H7 (cell line): ENCODE data around the gene GSTO2. TPM values are rescaled to one million over a fixed set of nuclear protein-coding genes. Genes with fewer than 3 reads are reported as not detected.

Source experiments
- DNase-seq: peaks from one replicate; pipeline ENCODE4 v3.0.0; 2012
- H3K27me3 ChIP-seq: 2 replicates; pipeline ENCODE4 v1.6.0; 2011; ENCODE audit warnings: mild to moderate bottlenecking, low read length; ENCODE audit not compliant: control insufficient read depth, insufficient read depth
- H3K36me3 ChIP-seq: replicated peaks from 2 replicates; pipeline ENCODE4 v1.5.1; 2011; ENCODE audit warnings: low read length; ENCODE audit not compliant: control insufficient read depth, insufficient read depth
- H3K4me3 ChIP-seq: 2 replicates; pipeline ENCODE4 v1.5.1; 2011; ENCODE audit warnings: low read depth, mild to moderate bottlenecking, control low read depth, low read length, moderate library complexity; ENCODE audit not compliant: insufficient read depth
- total RNA-seq: library from RNA; depleted of rRNA; stranded (reverse); fragments of >200 nt; shearing (Covaris generic); gene quantifications from 2 replicates; pipeline ENCODE4 v1.2.3, GENCODE V29; 2014

The GSTO2 gene
- total RNA-seq, 1 experiment from 2014 or later = 15.2 TPM

GRCh38 chr10:104337521-104337984 is 68.6 kb downstream of the GSTO2 start:
- Histone ChIP-seq H3K36me3 (no peaks in the 10 kb centered on the region), H3K27me3 (no peaks in the 10 kb centered on the region; the same call in 1 of the 2 replicates), H3K4me3 (peak overlapping the region; percentile 94)
- DNase-seq = peak; percentile 61

GRCh38 chr10:104337985-104338735 is 69.2 kb downstream of the GSTO2 start, which contains the start of gene ITPRIP:
Gene ITPRIP, minus strand, starts transcription at chr10:104338465. Its CDS starts 22,414 bp downstream, at chr10:104316051.
- Histone ChIP-seq H3K4me3 (peak within 1 kb of the TSS; percentile 94), H3K36me3 (no peaks in the 10 kb centered on the region), H3K27me3 (no peaks in the 10 kb centered on the region; the same call in 1 of the 2 replicates)
- DNase-seq = peak; percentile 82

- peak overlapping the region; percentile 94 for H3K4me3 ChIP-seq
- H3K27me3 ChIP-seq = no peaks in the 10 kb centered on the region; the same call in 1 of the 2 replicates
- H3K36me3 ChIP-seq = no peaks in the 10 kb centered on the region
- DNase-seq = peak; percentile 17
Observed at GRCh38 chr10:104339469-104340110, 70.6 kb downstream of the GSTO2 start.

GRCh38 chr10:104340111-104340526 is 71.1 kb downstream of the GSTO2 start:
- no peaks in the 10 kb centered on the region for H3K36me3 ChIP-seq
- H3K4me3 ChIP-seq = no peak overlapping the region
- peak; percentile 11 for DNase-seq
- no peaks in the 10 kb centered on the region; the same call in 1 of the 2 replicates for H3K27me3 ChIP-seq

GRCh38 chr10:104340641-104341040 is 71.7 kb downstream of the GSTO2 start:
- no peaks in the 10 kb centered on the region for H3K36me3 ChIP-seq
- no peaks in the 10 kb centered on the region; the same call in 1 of the 2 replicates for H3K27me3 ChIP-seq
- peak; percentile 27 for DNase-seq
- no peak overlapping the region for H3K4me3 ChIP-seq

GRCh38 chr10:104342941-104343411 is 74.0 kb downstream of the GSTO2 start:
- Histone ChIP-seq H3K27me3 (no peaks in the 10 kb centered on the region; the same call in 1 of the 2 replicates), H3K36me3 (no peaks in the 10 kb centered on the region), H3K4me3 (no peak overlapping the region)
- DNase-seq = no peak

- H3K4me3 ChIP-seq = no peak overlapping the region
- no peak for DNase-seq
- no peaks in the 10 kb centered on the region; the same call in 1 of the 2 replicates for H3K27me3 ChIP-seq
- H3K36me3 ChIP-seq = no peaks in the 10 kb centered on the region
Observed at GRCh38 chr10:104344219-104344618, 75.2 kb downstream of the GSTO2 start.

GRCh38 chr10:104345515-104345914 is 76.5 kb downstream of the GSTO2 start:
- H3K4me3 ChIP-seq = no peak overlapping the region

GRCh38 chr10:104345941-104346340 is 77.0 kb downstream of the GSTO2 start:
- no peaks in the 10 kb centered on the region for H3K27me3 ChIP-seq
- no peaks in the 10 kb centered on the region for H3K36me3 ChIP-seq
- no peak overlapping the region for H3K4me3 ChIP-seq
- DNase-seq = no peak

More at GRCh38 chr10:104345515-104345914, 76.5 kb downstream of the GSTO2 start:
- Histone ChIP-seq H3K36me3 (no peaks in the 10 kb centered on the region), H3K27me3 (no peaks in the 10 kb centered on the region)
- DNase-seq = no peak

- DNase-seq = no peak
- no peaks in the 10 kb centered on the region for H3K27me3 ChIP-seq
- H3K4me3 ChIP-seq = no peak overlapping the region
- no peaks in the 10 kb centered on the region for H3K36me3 ChIP-seq
Observed at GRCh38 chr10:104347295-104348045, 78.5 kb downstream of the GSTO2 start.

- DNase-seq = no peak
- H3K36me3 ChIP-seq = no peaks in the 10 kb centered on the region
- no peaks in the 10 kb centered on the region for H3K27me3 ChIP-seq
- no peak overlapping the region for H3K4me3 ChIP-seq
Observed at GRCh38 chr10:104348601-104349000, 79.6 kb downstream of the GSTO2 start.

GRCh38 chr10:104349623-104350126 is 80.7 kb downstream of the GSTO2 start:
- peaks cover 11% of the 10 kb centered on the region for H3K27me3 ChIP-seq
- no peaks in the 10 kb centered on the region for H3K36me3 ChIP-seq
- DNase-seq = no peak
- H3K4me3 ChIP-seq = no peak overlapping the region

- H3K36me3 ChIP-seq = no peaks in the 10 kb centered on the region
- no peak overlapping the region for H3K4me3 ChIP-seq
- H3K27me3 ChIP-seq = peaks cover 11% of the 10 kb centered on the region
- peak; percentile 30 for DNase-seq
Observed at GRCh38 chr10:104350127-104350635, 81.2 kb downstream of the GSTO2 start.
